B cell (primary cell): ENCODE data around the gene SMC1A.

ENCODE experiments used
- CTCF ChIP-seq: fragments of 200-600 bp; IDR thresholded peaks from one replicate; pipeline ENCODE4 v1.8.0; 2022; ENCODE audit warnings: antibody characterized with exemption, mild to moderate bottlenecking
- EZH2 ChIP-seq: IDR thresholded peaks from 2 replicates; pipeline ENCODE4 v1.6.1; 2012; ENCODE audit warnings: borderline replicate concordance, low read depth, mild to moderate bottlenecking, moderate library complexity, low read length; ENCODE audit not compliant: insufficient read depth, poor library complexity, severe bottlenecking

GRCh38 chrX:53422861-53423306 lies 430 bp upstream of the SMC1A start, which contains the start of gene RIBC1:
- no peak for TF ChIP-seq CTCF
- no peak for TF ChIP-seq EZH2
